K562 (cell line): ENCODE data around the gene THAP4. TPM values are rescaled to one million over a fixed set of nuclear protein-coding genes. Genes with fewer than 3 reads are reported as not detected.

ENCODE experiments used
- GTF2F1 ChIP-seq: IDR thresholded peaks from 2 replicates; pipeline ENCODE4 v1.6.1; 2011; ENCODE audit warnings: low read depth, low read length, improper control_type of control experiment
- KDM4B ChIP-seq, 2 experiments: fragments of 450-650 bp in 1 of 2; sonication (generic) in 1 of 2; IDR thresholded peaks; 2 replicates each; pipeline ENCODE4 v1.6.1; 2016 to 2017; ENCODE audit warnings: borderline replicate concordance in 2 of 2, antibody characterized with exemption in 1 of 2, low read depth in 1 of 2, mild to moderate bottlenecking in 1 of 2
- POLR2G ChIP-seq: fragments of 200-400 bp; formaldehyde crosslinking; IDR thresholded peaks from 2 replicates; pipeline ENCODE4 v1.6.1; 2017; ENCODE audit warnings: low read depth, mild to moderate bottlenecking, antibody characterized with exemption, low read length, moderate library complexity
- RBM25 ChIP-seq: fragments of 200-400 bp; formaldehyde crosslinking; IDR thresholded peaks from 2 replicates; pipeline ENCODE4 v1.6.1; 2018; ENCODE audit warnings: low read length, low read depth, moderate library complexity; ENCODE audit not compliant: severe bottlenecking
- ZBTB49 ChIP-seq: sonication (generic); formaldehyde crosslinking; IDR thresholded peaks from 2 replicates; pipeline ENCODE4 v1.8.0; 2022; ENCODE audit warnings: missing genetic modification reagents, mild to moderate bottlenecking, borderline replicate concordance
- ZNF143 ChIP-seq: sonication (generic); formaldehyde crosslinking; IDR thresholded peaks from 2 replicates; pipeline ENCODE4 v1.9.0; 2022; ENCODE audit warnings: mild to moderate bottlenecking, missing genetic modification reagents
- ZNF444 ChIP-seq: fragments of 250-450 bp; sonication (Bioruptor Pico); IDR thresholded peaks from 2 replicates; pipeline ENCODE4 v1.4.0; 2020; ENCODE audit warnings: mild to moderate bottlenecking, moderate library complexity
- polyA plus RNA-seq, 8 experiments: library from polyadenylated mRNA; depleted of rRNA in 4 of 8; stranded (reverse) in 5 of 8; unstranded in 3 of 8; fragments of >200 nt; fragmentation: Nextera tagmentation in 2 of 8; fragmentation: Illumina TruSeq in 1 of 8; extraction: Ambion mirVana in 2 of 8; extraction: Trizol in 1 of 8; gene quantifications; 2 replicates each; pipeline versions ENCODE4 v1.2.1 to v1.2.3, GENCODE V29; 2011 to 2014; ENCODE audit warnings: inconsistent platforms in 1 of 8, missing spikeins in 1 of 8
- total RNA-seq, 7 experiments: library from RNA; depleted of rRNA in 6 of 7; stranded (reverse); fragments of >200 nt in 6 of 7; fragmentation: Illumina TruSeq in 2 of 7; extraction: Trizol in 2 of 7; gene quantifications; 2 replicates each; pipeline versions ENCODE4 v1.2.1 to v1.2.3, GENCODE V29; 2011 to 2021; ENCODE audit warnings: low replicate concordance in 1 of 7
- TF ChIP-seq, protein P1 (sequence below), 3 experiments: IDR thresholded peaks in 2 of 3; conservative IDR thresholded peaks in 1 of 3; 2 replicates each; pipeline ENCODE4 v1.5.1; 2011 to 2012; ENCODE audit warnings: low read length in 3 of 3, mild to moderate bottlenecking in 3 of 3, control low read depth in 2 of 3, improper control_type of control experiment in 1 of 3, inconsistent platforms in 1 of 3, low read depth in 1 of 3, mixed read lengths in 1 of 3, moderate library complexity in 1 of 3; ENCODE audit not compliant: insufficient read depth in 2 of 3

The THAP4 gene
- total and polyA plus RNA-seq, 9 of the 15 experiments (the other 6 are each of a cell fraction or from before 2014, with no cell fraction given), result 8.6 to 60.9 (median 43.9) TPM

DNA sequence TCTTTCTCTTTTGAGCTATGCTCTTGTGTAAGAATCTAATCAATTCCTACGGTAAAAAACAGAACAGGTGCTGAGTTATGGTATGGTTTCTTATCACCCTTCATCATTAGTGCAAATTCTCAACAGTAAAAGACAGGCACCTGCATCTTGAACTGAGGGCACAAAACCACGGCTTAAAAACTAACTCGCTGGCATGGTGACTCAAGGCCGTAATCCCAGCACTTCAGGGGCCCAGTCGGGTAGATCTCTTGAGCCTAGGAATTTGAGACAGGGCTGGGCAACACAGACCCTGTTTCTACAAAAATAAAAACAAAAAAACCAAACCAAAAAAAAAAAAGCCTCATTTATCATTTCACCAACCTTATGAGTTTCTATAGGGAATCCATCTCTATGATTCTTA, 33.3 kb downstream of the THAP4 start (continued):
- TF ChIP-seq, protein P1, sequence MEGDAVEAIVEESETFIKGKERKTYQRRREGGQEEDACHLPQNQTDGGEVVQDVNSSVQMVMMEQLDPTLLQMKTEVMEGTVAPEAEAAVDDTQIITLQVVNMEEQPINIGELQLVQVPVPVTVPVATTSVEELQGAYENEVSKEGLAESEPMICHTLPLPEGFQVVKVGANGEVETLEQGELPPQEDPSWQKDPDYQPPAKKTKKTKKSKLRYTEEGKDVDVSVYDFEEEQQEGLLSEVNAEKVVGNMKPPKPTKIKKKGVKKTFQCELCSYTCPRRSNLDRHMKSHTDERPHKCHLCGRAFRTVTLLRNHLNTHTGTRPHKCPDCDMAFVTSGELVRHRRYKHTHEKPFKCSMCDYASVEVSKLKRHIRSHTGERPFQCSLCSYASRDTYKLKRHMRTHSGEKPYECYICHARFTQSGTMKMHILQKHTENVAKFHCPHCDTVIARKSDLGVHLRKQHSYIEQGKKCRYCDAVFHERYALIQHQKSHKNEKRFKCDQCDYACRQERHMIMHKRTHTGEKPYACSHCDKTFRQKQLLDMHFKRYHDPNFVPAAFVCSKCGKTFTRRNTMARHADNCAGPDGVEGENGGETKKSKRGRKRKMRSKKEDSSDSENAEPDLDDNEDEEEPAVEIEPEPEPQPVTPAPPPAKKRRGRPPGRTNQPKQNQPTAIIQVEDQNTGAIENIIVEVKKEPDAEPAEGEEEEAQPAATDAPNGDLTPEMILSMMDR (IDR thresholded peaks at IDR 0.05 in 2 of 3, conservative IDR thresholded peaks at IDR 0.05 in 1 of 3; ENCODE audit: insufficient read depth in 2 of 3, low read depth in 1 of 3, low read length in 3 of 3), result no peak
- TF ChIP-seq KDM4B (IDR thresholded peaks at IDR 0.05; ENCODE audit: borderline replicate concordance in 2 of 2, low read depth in 1 of 2) (no peak), ZNF444 (no peak), RBM25 (no peak), POLR2G (no peak), ZBTB49 (CRISPR knock-in tag) (no peak), GTF2F1 (no peak), ZNF143 (no peak)
